GM18517 (cell line): ENCODE data around the gene DUS1L.

Experiments
- ATAC-seq: cut with Tn5 transposase; IDR thresholded peaks from one replicate; pipeline ENCODE4 v1.9.1; 2021; ENCODE audit warnings: mild to moderate bottlenecking, moderate library complexity; ENCODE audit not compliant: unreplicated experiment

Gene DUS1L

DNA sequence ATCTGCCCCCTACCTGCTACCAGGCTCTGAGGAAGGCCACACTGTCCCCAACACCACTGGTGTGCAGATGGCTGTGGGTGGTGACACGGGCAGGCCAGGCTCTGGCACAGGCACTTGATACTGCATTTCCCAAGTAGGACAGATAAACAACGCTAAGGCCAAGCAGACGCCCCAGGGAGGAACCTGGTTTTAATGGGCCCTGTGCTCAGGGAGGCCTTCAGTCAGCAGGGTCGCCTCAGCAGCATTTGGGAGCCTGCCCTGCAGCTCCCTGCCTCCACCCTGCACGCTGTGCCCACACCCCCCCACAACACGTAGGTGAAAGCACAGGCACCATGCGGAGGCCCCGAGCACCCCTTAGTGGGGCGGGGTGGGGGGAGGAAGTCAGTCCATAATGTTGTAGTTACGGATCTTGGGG, 35.7 kb upstream of the DUS1L start:
- ATAC-seq, result no peak

DNA sequence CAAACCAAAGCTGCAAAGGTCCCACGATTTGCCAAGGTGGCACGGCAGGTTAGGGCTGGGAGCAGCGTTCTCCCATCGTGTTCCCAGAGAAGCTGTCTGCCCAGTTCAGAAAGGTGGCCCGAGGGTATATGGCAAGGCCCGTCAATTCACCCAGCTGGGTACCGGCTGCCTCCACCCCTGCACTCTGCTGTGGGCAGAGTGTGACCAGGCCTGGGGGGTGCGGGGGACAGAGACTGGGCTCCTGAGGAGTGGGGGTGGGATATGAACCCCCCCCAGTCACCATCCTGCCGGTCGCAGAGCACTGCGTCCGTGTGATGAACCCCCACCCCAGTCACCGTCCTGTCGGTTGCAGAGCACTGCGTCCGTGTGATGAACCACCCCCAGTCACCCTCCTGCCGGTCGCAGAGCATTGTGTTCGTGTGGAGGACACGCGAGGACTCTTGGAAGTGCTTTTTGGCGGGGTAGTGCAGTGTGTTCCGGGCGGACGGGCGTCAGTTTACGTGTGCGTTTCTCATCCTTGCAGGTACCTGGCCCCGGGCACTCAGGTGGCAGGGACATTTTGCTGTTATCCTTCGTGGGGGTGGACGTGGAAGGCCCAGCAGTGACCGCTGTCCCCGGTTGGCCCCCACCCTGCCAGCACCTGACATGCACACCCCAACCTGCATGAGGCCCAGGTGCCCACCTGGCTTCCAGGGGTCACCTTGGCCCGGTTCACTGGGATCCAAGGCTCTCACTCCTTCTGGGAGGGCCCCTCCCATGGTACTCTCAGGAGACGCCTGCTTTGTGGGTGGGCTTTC, 35.1 kb upstream of the DUS1L start:
- ATAC-seq, result no peak

DNA sequence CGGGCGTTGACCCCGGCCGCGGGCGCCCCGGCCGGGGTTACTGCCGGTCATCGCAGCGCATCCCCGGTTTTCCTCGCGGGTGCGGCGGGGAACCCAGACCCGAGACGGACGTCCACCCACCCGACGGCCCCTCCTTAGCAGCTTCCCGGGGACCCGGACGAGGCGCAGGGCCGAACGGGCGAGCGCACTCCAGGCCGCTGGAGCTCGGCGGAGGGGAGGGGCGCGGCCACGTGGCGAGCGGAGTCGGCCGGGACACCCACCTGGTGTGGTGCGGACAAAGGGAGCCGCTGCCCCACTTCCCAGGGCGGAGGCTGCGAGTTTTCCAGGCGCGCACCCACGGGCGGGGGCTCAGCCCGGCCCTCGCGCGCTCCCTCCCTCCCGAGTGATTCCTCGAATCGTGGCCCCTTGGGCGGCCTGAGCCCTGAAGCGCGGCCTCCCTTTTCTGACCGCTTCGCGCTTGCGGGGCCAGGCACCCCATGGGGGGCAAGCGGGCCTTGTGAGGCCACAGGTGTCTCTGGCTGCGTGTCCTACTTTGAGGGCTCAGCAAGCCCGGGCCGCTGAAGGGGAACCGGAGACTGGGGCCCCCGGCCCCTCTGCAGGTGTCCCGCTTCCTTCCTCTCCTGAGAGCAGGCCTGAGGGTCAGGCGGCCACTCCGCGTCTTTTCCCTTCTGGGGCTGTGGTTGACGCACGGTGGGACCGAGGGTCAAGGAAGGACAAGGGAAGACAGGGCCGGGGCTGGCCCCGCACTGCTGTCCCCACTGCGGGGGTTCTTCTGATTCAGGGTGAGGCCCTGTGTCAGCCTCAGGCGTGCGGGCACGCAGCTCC, 33.5 kb upstream of the DUS1L start:
- ATAC-seq, result peak; percentile 5

DNA sequence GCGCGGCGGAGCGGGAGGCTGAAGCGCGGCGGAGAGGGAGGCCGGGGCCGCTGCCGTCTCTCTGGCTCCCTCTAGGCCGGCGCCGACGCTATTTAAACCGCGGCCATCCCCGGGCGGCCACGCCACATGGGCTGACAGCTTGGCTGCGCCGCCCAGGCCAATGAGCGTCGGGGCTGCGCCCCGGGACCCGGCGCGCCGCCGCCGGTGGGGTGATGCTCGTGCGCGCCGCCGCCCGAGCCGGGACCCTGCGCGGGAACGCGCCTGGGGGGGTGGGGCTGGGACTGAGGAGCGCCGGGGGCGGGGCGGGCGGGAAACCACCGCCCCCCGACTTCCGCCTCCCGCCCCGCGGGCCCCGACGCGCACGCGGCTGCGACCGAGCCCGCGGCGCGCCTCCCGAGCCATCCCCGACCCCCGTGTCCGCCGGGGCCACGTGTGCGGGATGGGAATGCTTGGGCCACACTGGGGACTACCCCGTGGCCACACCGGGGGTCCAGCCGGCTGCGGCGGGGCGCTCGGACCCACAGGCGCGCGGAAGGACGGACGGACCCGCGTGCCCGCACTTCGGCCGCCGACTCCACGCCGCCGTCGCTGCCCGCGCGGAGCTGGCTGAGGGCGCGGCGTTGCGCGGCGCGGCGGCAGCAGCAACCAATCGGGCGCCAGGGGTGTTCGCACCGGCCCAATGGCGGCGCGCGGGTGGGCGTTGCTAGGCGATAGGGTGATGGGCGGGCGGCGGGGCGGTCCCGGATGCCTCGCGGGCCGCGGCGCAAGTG, 32.8 kb upstream of the DUS1L start, which contains the start of gene FASN:
TSS of gene FASN (minus strand) at position 68 of the 770 bp plus-strand sequence. CDS start 1,791 bp downstream, outside the sequence.
- ATAC-seq, result peak; percentile 69

DNA sequence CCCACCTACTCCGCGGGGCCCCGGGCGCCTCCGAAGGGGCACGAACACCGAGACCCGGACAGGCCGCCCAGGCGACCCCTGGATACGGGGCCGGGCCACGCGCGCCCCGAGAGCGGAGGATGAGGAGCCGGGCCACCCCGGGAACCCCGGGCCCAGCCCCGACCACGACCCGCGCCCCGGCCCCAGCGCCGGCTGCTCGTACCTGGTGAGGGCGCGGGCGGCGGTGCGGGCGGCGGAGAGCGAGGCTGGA, 32.2 kb upstream of the DUS1L start:
- no peak for ATAC-seq

DNA sequence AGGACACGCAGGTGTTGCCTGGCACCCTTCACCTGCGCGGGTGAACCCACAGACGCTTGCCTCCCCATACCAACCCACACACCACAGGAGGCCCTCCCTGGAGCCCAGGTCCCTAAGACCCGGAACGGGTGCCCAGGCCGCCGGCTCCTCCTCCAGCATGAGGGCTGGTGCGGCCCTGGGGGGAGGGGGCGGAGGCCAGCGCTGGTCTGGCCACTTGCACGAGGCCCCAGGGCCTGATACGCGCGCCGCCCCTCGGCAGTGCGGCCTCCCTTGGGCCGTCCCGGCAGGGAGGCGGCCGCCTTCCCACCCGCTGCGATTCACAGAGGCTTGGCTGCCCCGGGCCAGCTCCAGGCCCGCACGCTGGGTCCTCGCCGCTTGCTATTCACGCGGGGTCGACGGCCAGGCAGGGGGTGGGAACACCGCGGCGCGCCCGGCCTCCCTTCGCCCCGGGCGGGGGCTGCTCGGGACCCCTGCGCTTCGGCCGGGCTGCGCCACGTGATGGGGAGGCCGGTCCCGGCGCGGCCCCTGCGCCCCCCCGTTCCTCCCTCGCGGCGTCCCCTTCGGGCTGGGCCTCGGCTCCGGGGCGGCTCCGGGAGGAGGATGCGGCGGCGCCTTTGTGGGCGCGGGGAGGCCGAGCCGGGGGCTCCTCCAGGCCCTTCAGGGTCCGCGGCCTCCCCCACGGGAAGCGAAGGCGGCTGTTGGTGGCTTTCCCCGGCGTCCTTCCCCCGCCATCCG, 31.7 kb upstream of the DUS1L start:
- peak; percentile 0 for ATAC-seq

DNA sequence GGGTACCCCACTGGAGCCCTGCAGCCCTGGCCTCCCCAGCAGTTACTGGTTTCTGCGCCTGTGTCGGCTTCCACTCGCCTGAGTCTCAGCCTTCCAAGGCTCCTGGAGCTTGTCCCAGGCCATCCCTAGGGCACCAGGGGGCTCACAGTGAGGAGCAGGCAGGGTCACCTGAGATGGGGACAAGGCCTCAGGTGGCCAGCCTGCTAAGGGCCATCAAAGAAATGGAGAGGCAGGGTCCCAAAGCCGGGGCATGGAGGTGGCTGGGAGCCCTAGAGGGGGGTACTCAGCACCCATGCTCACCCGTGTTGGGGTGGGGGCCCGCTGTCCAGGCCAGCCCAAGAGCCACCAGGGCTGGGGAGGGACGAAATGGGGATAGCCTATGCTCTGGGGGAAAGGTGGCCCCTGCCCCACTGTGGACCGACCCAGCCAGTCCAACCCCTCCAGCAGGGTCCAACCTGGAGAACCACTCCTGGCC, 31.1 kb upstream of the DUS1L start:
- ATAC-seq, result no peak

DNA sequence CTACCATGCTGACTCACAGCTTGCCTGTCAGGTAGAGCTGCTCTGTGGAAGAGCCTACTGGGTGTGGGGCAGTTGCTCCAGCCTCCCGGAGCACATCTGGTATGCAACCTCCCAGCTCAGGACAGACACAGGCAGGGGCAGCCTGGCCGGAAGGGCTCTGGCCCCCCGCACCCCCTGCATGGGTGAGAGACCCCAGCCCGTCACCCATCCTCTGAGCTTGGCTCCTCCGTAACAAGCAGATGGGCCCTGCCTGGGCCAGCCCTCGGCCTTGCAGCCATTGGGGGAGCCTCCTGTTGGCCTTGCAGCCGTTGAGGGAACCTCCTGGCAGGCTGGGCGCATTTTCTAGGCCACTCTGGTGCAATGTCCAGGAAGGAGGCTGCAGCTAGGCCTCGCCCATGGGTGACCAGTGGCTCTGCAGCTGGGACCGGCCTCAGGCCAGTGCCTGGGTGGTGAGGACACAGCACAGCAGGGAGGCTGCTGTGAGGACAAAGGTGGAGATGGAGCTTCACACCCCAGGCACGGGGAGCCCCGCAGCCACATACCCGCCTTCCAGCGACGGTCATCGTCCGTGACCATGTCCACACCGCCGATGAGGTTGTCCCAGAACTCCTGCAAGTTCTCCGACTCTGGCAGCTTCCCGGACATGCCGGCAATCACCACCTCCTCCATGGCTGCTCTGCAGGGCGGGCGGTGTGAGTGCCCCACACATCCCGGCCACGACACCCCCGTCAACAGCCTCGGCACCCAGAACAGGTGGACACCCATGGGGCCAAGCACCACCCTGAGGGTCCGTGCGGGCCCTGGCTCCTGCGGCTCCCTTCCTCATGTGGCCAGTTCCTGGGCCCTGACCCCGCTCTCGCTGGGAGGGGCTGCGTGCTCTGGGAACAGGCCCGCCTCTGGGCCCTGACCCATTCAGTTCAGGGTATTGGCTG, 30.4 kb upstream of the DUS1L start:
- ATAC-seq, result no peak

DNA sequence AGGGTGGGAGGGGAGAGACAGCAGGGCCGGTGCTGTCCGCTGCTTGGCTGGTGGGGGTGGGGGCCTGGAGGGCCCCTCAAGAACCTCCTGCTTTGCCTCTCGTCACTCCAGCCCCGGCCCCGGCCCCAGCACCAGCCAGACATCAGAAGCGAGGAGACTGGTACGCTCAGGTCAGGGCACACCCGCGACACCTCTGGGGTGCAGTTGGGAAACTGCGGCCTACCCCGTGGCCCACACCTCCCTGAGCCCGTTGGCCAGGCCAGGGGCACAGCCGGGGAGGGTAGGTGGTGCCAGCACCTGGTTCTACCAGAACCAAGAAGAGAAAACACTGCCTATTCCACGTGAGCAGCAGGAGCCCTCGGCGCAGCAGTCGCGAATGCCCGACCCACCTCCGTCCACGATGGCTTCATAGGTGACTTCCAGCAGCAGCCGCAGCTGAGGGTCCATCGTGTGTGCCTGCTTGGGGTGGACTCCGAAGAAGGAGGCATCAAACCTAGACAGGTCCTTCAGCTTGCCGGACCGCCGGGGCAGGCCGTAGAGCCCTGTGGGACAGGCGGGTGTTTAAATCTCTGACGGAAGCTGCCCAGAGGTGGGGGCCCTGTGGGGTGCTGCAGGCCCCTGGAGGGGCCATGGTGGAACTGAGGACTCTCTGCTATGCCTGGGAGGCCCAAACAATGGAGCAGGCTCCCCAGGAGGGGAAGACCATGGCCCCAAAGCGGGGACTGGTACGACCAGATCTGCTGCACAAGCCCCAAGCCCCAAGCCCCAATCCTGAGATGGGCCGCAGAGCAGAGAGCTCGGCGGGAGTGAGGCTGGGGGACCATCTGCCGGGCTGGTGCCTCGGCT, 29.6 kb upstream of the DUS1L start:
- no peak for ATAC-seq

DNA sequence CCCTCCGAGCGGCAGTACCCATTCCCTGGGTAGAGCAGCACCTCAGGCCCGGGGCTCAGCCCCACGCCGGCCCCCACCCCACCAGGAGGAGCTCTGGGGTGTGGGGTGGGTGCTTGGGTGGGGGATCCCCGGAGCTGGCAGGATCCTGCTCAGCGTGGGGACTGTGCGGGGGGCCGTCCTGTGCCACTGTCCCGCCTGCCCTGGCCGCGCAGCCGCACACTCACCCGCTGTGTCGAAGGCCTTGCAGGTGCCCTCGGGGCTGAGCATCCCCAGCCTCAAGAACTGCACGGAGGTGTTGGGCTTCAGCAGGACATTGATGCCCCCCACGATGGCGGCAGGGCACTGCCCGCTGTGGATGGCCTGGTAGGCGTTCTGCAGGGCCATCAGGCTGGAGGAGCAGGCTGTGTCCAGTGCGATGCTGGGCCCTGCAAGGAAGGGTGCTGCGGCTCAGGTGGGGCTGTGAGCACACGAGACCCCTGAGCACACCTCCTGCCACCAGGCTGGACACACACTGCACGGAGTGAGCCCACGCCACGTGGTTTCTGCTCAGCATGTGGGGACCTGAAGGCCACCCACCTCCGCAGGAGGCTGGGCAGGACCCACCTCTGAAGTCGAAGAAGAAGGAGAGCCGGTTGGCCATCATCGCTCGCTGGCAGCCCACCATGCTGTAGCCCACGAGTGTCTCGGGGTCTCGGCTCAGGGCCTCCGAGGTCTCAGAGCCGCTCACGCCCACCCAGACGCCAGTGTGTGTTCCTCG, 27.6 kb upstream of the DUS1L start:
- ATAC-seq, result no peak

DNA sequence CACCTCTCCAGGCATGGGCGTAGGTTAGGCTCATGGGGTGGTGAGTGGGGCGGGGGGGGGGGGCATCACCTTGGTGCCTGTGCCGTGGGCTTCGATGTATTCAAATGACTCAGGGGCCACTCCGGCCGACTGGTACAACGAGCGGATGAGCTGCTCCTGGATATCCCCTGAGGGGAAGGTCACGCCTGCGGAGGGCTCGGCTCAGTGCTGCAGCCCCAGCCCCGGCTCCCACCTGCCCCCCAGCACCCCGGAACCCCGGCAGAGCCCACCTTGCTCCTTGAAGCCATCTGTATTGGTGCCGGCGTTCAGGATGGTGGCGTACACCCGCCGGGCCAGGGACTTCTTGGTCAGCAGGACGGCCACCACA, 27.0 kb upstream of the DUS1L start:
- ATAC-seq, result no peak

DNA sequence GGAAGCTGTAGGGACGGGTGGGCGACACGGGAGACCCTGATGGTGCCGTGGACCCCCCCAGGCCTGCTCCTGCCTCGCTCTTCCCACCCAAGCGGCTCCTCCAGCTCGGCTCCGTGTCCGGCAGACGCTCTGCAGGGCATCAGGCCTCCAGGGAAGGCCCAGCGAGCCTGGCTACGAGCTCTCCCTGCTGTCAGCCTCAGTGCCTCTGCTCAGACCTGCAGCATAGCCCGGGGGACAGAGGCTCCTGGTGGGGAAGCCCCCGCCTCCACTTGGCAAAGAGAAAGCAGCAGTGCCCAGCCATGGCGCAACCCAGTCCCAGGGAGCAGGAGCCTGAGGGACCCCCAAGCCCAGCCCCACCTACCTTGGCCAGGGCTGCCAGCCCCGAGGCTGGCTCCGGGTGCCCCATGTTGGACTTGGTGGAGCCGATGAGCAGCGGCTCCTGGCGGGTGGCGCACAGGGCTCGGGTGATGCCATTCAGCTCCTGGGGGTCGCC, 26.5 kb upstream of the DUS1L start:
- no peak for ATAC-seq

DNA sequence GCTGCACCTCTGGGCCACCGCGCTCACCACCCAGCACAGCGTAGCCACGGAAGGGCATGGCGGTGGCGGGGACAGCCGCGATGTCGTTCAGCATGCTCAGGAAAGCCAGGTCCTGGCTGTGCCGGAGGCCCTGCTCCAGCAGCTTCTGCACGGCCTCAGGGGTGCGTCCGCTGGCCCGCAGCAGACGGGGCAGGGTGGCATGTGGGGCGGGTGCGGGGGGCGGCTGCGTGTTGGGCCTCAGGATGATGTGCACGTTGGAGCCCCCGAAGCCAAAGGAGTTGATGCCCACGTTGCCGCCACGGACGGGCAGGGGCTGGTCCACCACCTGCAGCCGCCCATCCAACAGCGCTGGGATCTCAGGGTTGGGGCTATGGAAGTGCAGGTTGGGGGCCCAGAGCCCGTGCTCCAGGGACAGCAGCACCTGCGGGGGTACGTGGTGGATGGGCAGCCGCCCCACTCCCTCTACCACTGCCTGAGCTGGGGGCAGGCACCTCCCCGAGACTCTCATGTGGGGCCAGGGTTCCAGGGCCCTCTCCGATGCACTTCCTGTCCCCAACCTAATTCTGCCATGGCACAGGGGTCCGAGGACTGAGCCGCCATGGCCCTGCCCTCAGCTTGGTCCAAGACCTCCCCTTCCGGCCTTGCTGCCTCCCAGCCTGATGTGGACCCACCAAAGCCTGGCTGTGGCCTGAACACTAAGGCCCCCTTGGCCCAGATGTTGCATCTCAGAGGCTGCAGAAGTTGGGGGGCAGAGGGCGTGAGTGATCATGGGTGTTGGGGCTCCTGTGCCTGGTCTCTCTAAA, 25.9 kb upstream of the DUS1L start:
- no peak for ATAC-seq

DNA sequence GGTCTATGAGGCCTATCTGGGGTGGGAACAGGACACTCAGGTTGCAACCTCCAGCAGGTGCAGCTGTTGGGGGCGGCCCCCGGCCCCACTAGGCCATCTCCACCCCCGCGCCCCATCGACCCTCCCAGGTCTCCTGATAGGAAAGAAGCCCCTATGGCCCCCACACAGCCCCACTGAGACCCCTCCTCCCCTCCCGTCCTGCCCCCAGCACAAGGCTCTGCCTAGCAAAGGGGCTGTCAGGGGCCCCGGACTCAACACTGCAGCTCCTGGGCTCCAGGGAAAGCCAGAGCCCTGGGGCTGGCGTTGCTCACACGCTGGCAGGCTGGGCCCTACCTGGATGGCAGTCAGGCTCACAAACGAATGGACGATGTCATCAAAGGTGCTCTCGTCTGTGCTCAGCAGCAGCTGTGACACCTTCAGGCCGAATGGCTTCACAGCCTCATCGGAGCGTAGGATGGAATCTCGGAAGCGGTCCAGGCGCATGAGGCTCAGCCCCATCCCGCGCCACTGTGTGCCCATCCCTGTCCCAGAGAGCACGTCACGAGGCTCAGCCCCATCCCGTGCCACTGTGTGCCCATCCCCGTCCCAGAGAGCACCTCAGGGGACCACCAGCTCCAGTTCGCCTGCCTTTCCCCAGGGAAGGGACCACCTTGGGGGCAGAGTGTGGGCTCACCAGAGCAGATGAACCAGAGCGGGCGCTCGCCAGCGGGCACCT, 25.1 kb upstream of the DUS1L start:
- ATAC-seq, result no peak

DNA sequence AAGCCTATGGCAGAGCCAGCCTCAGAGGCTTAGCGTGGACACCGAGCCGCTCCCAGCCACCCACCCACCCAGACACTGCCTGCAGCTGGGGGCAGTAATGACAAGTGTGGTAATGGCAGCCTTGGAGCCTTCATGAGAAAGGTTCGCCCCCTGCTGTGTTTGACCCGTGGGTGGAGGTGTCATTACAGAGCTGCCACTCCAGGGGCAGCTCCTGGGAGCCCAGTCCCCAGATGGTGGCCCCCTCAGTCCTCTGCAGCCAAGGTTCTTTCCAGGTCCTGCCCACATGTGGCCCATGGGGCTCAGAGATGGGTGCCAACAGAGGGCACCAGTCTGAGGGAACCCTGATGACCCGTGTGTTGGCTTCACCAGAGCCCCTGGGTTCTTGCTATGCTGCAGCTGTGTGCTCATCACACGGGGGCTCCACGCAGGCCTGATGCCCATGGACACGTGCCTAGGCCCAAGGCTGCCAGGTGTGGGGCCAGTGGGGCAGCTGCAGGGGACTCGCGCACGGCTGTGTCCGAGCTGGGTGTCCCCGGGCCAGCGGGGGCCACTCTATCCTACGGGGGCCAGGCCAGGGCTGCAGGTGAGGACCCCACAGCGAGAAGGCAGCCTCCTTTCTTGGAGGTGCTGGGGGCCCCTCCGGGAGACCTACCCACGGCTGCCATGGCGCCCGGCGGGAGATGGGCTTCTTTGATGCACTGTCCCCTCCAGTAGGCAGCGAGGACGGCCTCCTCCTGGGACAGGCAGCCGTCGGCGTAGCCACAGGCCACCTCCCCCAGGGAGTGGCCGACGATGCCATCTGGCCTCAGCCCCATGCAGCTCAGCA, 24.3 kb upstream of the DUS1L start:
- ATAC-seq, result no peak
